Panc1 (cell line): Measurements from ENCODE around the gene CACNA2D4.

Source experiments
- POLR2AphosphoS5 ChIP-seq: IDR thresholded peaks from 2 replicates; pipeline ENCODE4 v1.6.1; 2012; ENCODE audit warnings: mild to moderate bottlenecking, low read depth, low read length, moderate library complexity
- REST ChIP-seq, 2 experiments: IDR thresholded peaks; 2 replicates each; pipeline ENCODE4 v1.6.1; 2011 to 2012; ENCODE audit warnings: low read depth in 2 of 2, control low read depth in 1 of 2, low read length in 1 of 2, mild to moderate bottlenecking in 1 of 2, moderate library complexity in 1 of 2; ENCODE audit not compliant: insufficient read depth in 1 of 2
- SIN3A ChIP-seq: IDR thresholded peaks from 2 replicates; pipeline ENCODE4 v1.6.1; 2012; ENCODE audit warnings: low read depth, mild to moderate bottlenecking, low read length, moderate library complexity, borderline replicate concordance; ENCODE audit not compliant: insufficient read depth
- TF ChIP-seq, protein P1 (sequence below): fragments of 450-650 bp; IDR thresholded peaks from 2 replicates; pipeline ENCODE4 v1.5.1; 2017; ENCODE audit warnings: mild to moderate bottlenecking

- TF ChIP-seq, protein P1, sequence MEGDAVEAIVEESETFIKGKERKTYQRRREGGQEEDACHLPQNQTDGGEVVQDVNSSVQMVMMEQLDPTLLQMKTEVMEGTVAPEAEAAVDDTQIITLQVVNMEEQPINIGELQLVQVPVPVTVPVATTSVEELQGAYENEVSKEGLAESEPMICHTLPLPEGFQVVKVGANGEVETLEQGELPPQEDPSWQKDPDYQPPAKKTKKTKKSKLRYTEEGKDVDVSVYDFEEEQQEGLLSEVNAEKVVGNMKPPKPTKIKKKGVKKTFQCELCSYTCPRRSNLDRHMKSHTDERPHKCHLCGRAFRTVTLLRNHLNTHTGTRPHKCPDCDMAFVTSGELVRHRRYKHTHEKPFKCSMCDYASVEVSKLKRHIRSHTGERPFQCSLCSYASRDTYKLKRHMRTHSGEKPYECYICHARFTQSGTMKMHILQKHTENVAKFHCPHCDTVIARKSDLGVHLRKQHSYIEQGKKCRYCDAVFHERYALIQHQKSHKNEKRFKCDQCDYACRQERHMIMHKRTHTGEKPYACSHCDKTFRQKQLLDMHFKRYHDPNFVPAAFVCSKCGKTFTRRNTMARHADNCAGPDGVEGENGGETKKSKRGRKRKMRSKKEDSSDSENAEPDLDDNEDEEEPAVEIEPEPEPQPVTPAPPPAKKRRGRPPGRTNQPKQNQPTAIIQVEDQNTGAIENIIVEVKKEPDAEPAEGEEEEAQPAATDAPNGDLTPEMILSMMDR: no peak
- TF ChIP-seq REST (IDR thresholded peaks at IDR 0.05; ENCODE audit: insufficient read depth in 1 of 2, low read depth in 2 of 2, low read length in 1 of 2): no peak
- TF ChIP-seq POLR2AphosphoS5: no peak
- no peak for TF ChIP-seq SIN3A
Measured at GRCh38 chr12:1865284-1865866, 53.1 kb downstream of the CACNA2D4 start.
